Measurements from ENCODE around the gene MAML2. TPM values are rescaled to one million over a fixed set of nuclear protein-coding genes. Genes with fewer than 3 reads are reported as not detected.
A peak's percentile ranks its signal among the peaks of the same experiment; 100 is the strongest.

Gene MAML2
- total RNA-seq, 1 experiment from 2014 or later = 2.7 TPM

DNA sequence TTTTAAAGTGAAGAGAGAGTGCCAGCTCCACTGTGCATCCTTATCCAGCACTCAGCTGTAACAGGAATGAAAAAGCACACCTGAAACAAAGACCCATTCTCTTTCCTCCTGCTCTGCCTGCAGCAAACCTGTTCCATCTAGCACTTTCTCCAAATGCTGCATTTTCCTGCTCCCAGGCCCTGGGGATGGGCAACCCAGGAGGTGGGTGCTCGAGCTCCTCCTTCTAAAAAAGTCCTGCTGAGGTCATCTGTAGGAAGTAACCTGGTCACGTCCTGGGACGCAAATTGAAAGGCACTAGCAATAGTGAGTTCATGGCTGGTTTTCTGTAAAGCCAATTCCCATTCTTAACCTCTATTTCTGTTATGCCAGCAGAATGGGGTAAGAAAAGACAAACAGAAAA, 173.7 kb downstream of the MAML2 start:
- no peak overlapping the region for H2AK5ac ChIP-seq (ENCODE audit: insufficient read length, low read length)
- H3K9me3 ChIP-seq (ENCODE audit: control insufficient read depth, low read depth, low read length) = no peaks in the 10 kb centered on the region
- Mint-ChIP-seq H3K27me3 (ENCODE audit: low read depth) (no peaks in the 10 kb centered on the region), H3K36me3 (ENCODE audit: insufficient read depth in 1 of 3, low read depth in 3 of 3) (no peaks in the 10 kb centered on the region), H3K27ac (peak overlapping the region in 2 of 3 experiments; percentile 48 to 69; a peak in 1 of 7 replicates), H3K9me3 (no peaks in the 10 kb centered on the region), H3K4me3 (no peak overlapping the region), H3K4me1 (peaks cover 18 to 24% of the 10 kb centered on the region in 2 experiments)
- no peak overlapping the region for H2BK5ac ChIP-seq (ENCODE audit: insufficient read length, low read length)
- H3K27me3 ChIP-seq (ENCODE audit: insufficient read depth, low read length) = no peaks in the 10 kb centered on the region
- H2AFZ ChIP-seq (ENCODE audit: low read length) = no peak overlapping the region
- no peaks in the 10 kb centered on the region for H3K79me2 ChIP-seq (ENCODE audit: insufficient read depth, low read length)
- no peak overlapping the region for H3K4me2 ChIP-seq (ENCODE audit: insufficient read depth, insufficient read length, low read length)
- H3K23me2 ChIP-seq (ENCODE audit: insufficient read length, low read depth, low read length, poor library complexity, severe bottlenecking) = no peaks in the 10 kb centered on the region
- no CpG with 5 or more reads among the region's 3 CpGs for WGBS (ENCODE audit: extremely low coverage, insufficient read length, low lambda C conversion rate)
- H3K23ac ChIP-seq (ENCODE audit: insufficient read length, low read depth, low read length) = no peak overlapping the region
- no peak overlapping the region for H4K91ac ChIP-seq (ENCODE audit: insufficient read length, low read depth, low read length)
- no peak overlapping the region for H2BK12ac ChIP-seq (ENCODE audit: insufficient read length, low read depth, low read length)
- H4K8ac ChIP-seq (replicated peaks; ENCODE audit: insufficient read length, low read depth, low read length) = no peak overlapping the region
- no peaks in the 10 kb centered on the region for H3K79me1 ChIP-seq (ENCODE audit: insufficient read depth, low read depth, low read length, poor library complexity, severe bottlenecking)
- H3K14ac ChIP-seq (ENCODE audit: insufficient read depth, low read length) = no peak overlapping the region
- H3T11ph ChIP-seq (ENCODE audit: low read length) = no peak overlapping the region
- no peak overlapping the region for H4K5ac ChIP-seq (ENCODE audit: insufficient read length, low read depth, low read length)
- no peak overlapping the region for H3K27ac ChIP-seq (ENCODE audit: insufficient read length, low read depth, low read length)
- H4K20me1 ChIP-seq (ENCODE audit: control insufficient read depth, insufficient read depth, insufficient read length) = no peaks in the 10 kb centered on the region
- H2BK15ac ChIP-seq (ENCODE audit: low read depth, low read length) = no peak overlapping the region
- no peak overlapping the region for H2BK20ac ChIP-seq (ENCODE audit: low read depth, low read length, poor library complexity, severe bottlenecking)
- no peak overlapping the region for H3K56ac ChIP-seq (ENCODE audit: insufficient read length, low read depth, low read length)
- no peak for TF ChIP-seq CTCF (conservative IDR thresholded peaks at IDR 0.05)
- H3K4ac ChIP-seq (ENCODE audit: low read depth, low read length) = no peak overlapping the region
- no peak overlapping the region for H3K18ac ChIP-seq (ENCODE audit: insufficient read length, low read depth, low read length)
- H2BK120ac ChIP-seq (ENCODE audit: low read depth, low read length, poor library complexity, severe bottlenecking) = no peak overlapping the region
- H3K4me1 ChIP-seq (ENCODE audit: insufficient read depth, low read length) = peaks cover 3% of the 10 kb centered on the region; the same call in 1 of the 2 replicates
- DNase-seq = no peak
- no peak overlapping the region for H3K9ac ChIP-seq (ENCODE audit: extremely low read depth, insufficient read length, low read length)
